Neural cell (in vitro differentiated cells): Measurements from ENCODE around the gene KHK. TPM values are rescaled to one million over a fixed set of nuclear protein-coding genes. Genes with fewer than 3 reads are reported as not detected.

Source experiments
- H2AFZ ChIP-seq: fragments of 200-600, 300-800 bp; sonication (generic), shearing (Covaris generic); 2 replicates; pipeline ENCODE4 v1.6.0; 2014; ENCODE audit warnings: low read depth, mild to moderate bottlenecking, antibody characterized with exemption, low read length, moderate library complexity
- H3F3A ChIP-seq: fragments of 200-600 bp; shearing (Covaris generic); 2 replicates; pipeline ENCODE4 v1.6.1; 2016; ENCODE audit warnings: mild to moderate bottlenecking, moderate library complexity, mixed read lengths, antibody characterized with exemption, low read length; ENCODE audit not compliant: insufficient read depth, poor library complexity, severe bottlenecking
- H3K27ac ChIP-seq: fragments of 200-600, 300-800 bp; sonication (generic), shearing (Covaris generic); 2 replicates; pipeline ENCODE4 v1.5.1; 2014; ENCODE audit warnings: mild to moderate bottlenecking, low read length, moderate library complexity
- H3K27me3 ChIP-seq: fragments of 300-800, 200-600 bp; sonication (generic), shearing (Covaris generic); 2 replicates; pipeline ENCODE4 v1.6.0; 2014; ENCODE audit warnings: mild to moderate bottlenecking, low read depth, low read length, moderate library complexity; ENCODE audit not compliant: insufficient read depth
- H3K36me3 ChIP-seq: fragments of 300-800, 200-600 bp; sonication (generic), shearing (Covaris generic); 2 replicates; pipeline ENCODE4 v1.5.1; 2014; ENCODE audit warnings: mild to moderate bottlenecking, antibody characterized with exemption, low read length, moderate library complexity; ENCODE audit not compliant: insufficient read depth
- H3K4me2 ChIP-seq: fragments of 300-800, 200-600 bp; sonication (generic), shearing (Covaris generic); 2 replicates; pipeline ENCODE4 v1.6.0; 2014; ENCODE audit warnings: mild to moderate bottlenecking, low read length
- H3K4me3 ChIP-seq: fragments of 300-800, 200-600 bp; sonication (generic), shearing (Covaris generic); 2 replicates; pipeline ENCODE4 v1.5.1; 2014; ENCODE audit warnings: mild to moderate bottlenecking, low read length, moderate library complexity
- H3K79me2 ChIP-seq: fragments of 200-600 bp; shearing (Covaris generic); replicated peaks from 2 replicates; pipeline ENCODE4 v1.6.0; 2014; ENCODE audit warnings: mild to moderate bottlenecking, low read length, moderate library complexity; ENCODE audit not compliant: insufficient read depth
- H3K9ac ChIP-seq: fragments of 300-800, 200-600 bp; sonication (generic), shearing (Covaris generic); 2 replicates; pipeline ENCODE4 v1.6.1; 2016; ENCODE audit warnings: mild to moderate bottlenecking, low read length, mixed read lengths
- H3K9me2 ChIP-seq: fragments of 200-600 bp; shearing (Covaris generic); 2 replicates; pipeline ENCODE4 v1.6.1; 2016; ENCODE audit warnings: mild to moderate bottlenecking, low read length, mixed read lengths; ENCODE audit not compliant: insufficient read depth
- H3K9me3 ChIP-seq: fragments of 200-600, 300-800 bp; sonication (generic), shearing (Covaris generic); 2 replicates; pipeline ENCODE4 v1.6.1; 2016; ENCODE audit warnings: mild to moderate bottlenecking, mixed run types, low read length, moderate library complexity, mixed read lengths
- H4K20me1 ChIP-seq: fragments of 200-600 bp; shearing (Covaris generic); 2 replicates; pipeline ENCODE4 v1.6.1; 2016; ENCODE audit warnings: mild to moderate bottlenecking, mixed run types; ENCODE audit not compliant: insufficient read depth
- EP300 ChIP-seq: fragments of 450-650 bp; conservative IDR thresholded peaks from 2 replicates; pipeline ENCODE4 v1.6.1; 2014; ENCODE audit warnings: antibody characterized with exemption, mild to moderate bottlenecking, moderate library complexity; ENCODE audit not compliant: poor library complexity, severe bottlenecking
- EZH2 ChIP-seq: fragments of 200-600, 300-800 bp; shearing (Covaris generic), sonication (generic); IDR thresholded peaks from 2 replicates; pipeline ENCODE4 v1.6.1; 2014; ENCODE audit warnings: antibody characterized with exemption, low read length, borderline replicate concordance, mild to moderate bottlenecking; ENCODE audit not compliant: insufficient read depth, poor library complexity, severe bottlenecking
- MXI1 ChIP-seq: fragments of 450-650 bp; conservative IDR thresholded peaks from 2 replicates; pipeline ENCODE4 v1.6.1; 2014; ENCODE audit warnings: antibody characterized with exemption, mild to moderate bottlenecking; ENCODE audit not compliant: poor library complexity, severe bottlenecking
- POLR2AphosphoS5 ChIP-seq: IDR thresholded peaks from 2 replicates; pipeline ENCODE4 v1.6.1; 2012
- RAD21 ChIP-seq: fragments of 450-650 bp; conservative IDR thresholded peaks from 2 replicates; pipeline ENCODE4 v1.6.1; 2014; ENCODE audit warnings: antibody characterized with exemption, mild to moderate bottlenecking, moderate library complexity
- REST ChIP-seq: IDR thresholded peaks from 2 replicates; pipeline ENCODE4 v1.6.1; 2012; ENCODE audit warnings: borderline replicate concordance
- SMC3 ChIP-seq: fragments of 450-650 bp; conservative IDR thresholded peaks from 2 replicates; pipeline ENCODE4 v1.6.1; 2014; ENCODE audit warnings: antibody characterized with exemption, mild to moderate bottlenecking, moderate library complexity; ENCODE audit not compliant: poor library complexity
- TAF1 ChIP-seq: IDR thresholded peaks from 2 replicates; pipeline ENCODE4 v1.6.1; 2012; ENCODE audit warnings: low read depth
- polyA plus RNA-seq: library from polyadenylated mRNA; depleted of rRNA; stranded (reverse); fragments of >200 nt; gene quantifications from 2 replicates; pipeline ENCODE4 v1.2.3, GENCODE V29; 2014
- TF ChIP-seq, protein P1 (sequence below): fragments of 450-650 bp; IDR thresholded peaks from 2 replicates; pipeline ENCODE4 v1.5.1; 2014; ENCODE audit warnings: antibody characterized with exemption, mild to moderate bottlenecking, moderate library complexity; ENCODE audit not compliant: poor library complexity, severe bottlenecking

Gene KHK
- polyA plus RNA-seq, 1 donor from 2014 or later, result 4.1 TPM

DNA sequence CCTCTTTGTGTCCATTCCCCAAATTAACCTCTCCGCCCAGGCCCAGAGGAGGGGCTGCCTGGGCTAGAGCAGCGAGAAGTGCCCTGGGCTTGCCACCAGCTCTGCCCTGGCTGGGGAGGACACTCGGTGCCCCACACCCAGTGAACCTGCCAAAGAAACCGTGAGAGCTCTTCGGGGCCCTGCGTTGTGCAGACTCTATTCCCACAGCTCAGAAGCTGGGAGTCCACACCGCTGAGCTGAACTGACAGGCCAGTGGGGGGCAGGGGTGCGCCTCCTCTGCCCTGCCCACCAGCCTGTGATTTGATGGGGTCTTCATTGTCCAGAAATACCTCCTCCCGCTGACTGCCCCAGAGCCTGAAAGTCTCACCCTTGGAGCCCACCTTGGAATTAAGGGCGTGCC is 13.5 kb downstream of the KHK start:
- no peak overlapping the region for H3K27ac ChIP-seq
- no peak for TF ChIP-seq RAD21
- TF ChIP-seq EZH2, result no peak
- no peak for TF ChIP-seq MXI1
- no peak for TF ChIP-seq SMC3
- no peak for TF ChIP-seq TAF1
- TF ChIP-seq, protein P1, sequence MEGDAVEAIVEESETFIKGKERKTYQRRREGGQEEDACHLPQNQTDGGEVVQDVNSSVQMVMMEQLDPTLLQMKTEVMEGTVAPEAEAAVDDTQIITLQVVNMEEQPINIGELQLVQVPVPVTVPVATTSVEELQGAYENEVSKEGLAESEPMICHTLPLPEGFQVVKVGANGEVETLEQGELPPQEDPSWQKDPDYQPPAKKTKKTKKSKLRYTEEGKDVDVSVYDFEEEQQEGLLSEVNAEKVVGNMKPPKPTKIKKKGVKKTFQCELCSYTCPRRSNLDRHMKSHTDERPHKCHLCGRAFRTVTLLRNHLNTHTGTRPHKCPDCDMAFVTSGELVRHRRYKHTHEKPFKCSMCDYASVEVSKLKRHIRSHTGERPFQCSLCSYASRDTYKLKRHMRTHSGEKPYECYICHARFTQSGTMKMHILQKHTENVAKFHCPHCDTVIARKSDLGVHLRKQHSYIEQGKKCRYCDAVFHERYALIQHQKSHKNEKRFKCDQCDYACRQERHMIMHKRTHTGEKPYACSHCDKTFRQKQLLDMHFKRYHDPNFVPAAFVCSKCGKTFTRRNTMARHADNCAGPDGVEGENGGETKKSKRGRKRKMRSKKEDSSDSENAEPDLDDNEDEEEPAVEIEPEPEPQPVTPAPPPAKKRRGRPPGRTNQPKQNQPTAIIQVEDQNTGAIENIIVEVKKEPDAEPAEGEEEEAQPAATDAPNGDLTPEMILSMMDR, result no peak
- TF ChIP-seq EP300, result no peak
- no peak for TF ChIP-seq REST
- TF ChIP-seq POLR2AphosphoS5, result no peak
- no peak overlapping the region for H3K4me3 ChIP-seq
- no peaks in the 10 kb centered on the region for H4K20me1 ChIP-seq
- no peak overlapping the region for H3K9ac ChIP-seq
- H3K27me3 ChIP-seq, result no peaks in the 10 kb centered on the region
- no peaks in the 10 kb centered on the region for H3K79me2 ChIP-seq
- H3K4me2 ChIP-seq, result no peak overlapping the region
- no peaks in the 10 kb centered on the region for H3F3A ChIP-seq
- no peaks in the 10 kb centered on the region for H3K9me3 ChIP-seq
- H2AFZ ChIP-seq, result no peak overlapping the region
- no peaks in the 10 kb centered on the region for H3K36me3 ChIP-seq
- no peaks in the 10 kb centered on the region for H3K9me2 ChIP-seq

DNA sequence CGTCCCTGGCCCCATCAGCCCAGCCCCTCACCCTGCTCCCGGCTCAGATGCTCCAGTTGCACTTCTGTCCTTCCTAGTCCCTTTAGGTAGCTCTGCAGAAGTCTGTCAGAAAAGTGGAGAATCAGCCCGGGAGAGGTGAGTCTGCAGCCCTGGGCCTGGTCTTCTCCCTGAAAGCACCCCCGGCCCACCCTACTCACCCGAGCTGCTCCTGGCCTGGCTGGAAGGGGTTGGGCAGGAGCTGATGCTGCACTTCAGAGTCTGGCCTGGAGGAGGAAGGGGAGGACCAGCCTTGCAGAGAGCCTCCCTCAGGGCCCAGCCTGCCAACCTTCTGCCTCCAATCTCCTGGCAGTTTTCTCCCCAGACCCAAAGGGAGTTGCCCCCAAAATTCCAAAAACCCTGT is 15.8 kb downstream of the KHK start:
- Histone ChIP-seq H3K9me3 (no peaks in the 10 kb centered on the region), H3K9ac (no peak overlapping the region), H3K9me2 (no peaks in the 10 kb centered on the region), H3F3A (no peaks in the 10 kb centered on the region), H3K27me3 (no peaks in the 10 kb centered on the region), H3K4me3 (no peak overlapping the region), H3K79me2 (no peaks in the 10 kb centered on the region), H3K36me3 (no peaks in the 10 kb centered on the region), H4K20me1 (no peaks in the 10 kb centered on the region), H3K27ac (no peak overlapping the region), H3K4me2 (no peak overlapping the region), H2AFZ (no peak overlapping the region)
- TF ChIP-seq, protein P1, result no peak
- no peak for TF ChIP-seq RAD21
- no peak for TF ChIP-seq TAF1
- no peak for TF ChIP-seq SMC3
- no peak for TF ChIP-seq EZH2
- TF ChIP-seq MXI1, result no peak
- TF ChIP-seq POLR2AphosphoS5, result no peak
- TF ChIP-seq EP300, result no peak
- no peak for TF ChIP-seq REST
